Activated CD8-positive, alpha-beta T cell treated with anti-CD3 and anti-CD28 coated beads for 36 hours (primary cell): ENCODE data around the gene TDRD3. TPM values are rescaled to one million over a fixed set of nuclear protein-coding genes. Genes with fewer than 3 reads are reported as not detected.

ENCODE experiments used
- ATAC-seq: fragments of 200-7000 bp; cut with Tn5 transposase; one replicate; pipeline ENCODE4 v1.10.0; 2021; ENCODE audit warnings: mild to moderate bottlenecking, moderate library complexity
- CTCF ChIA-PET: fragments of 350-600 bp; sonication (Branson Sonifier 250); formaldehyde crosslinking; loops from one replicate; lab custom pipeline; 2021; ENCODE audit warnings: antibody characterized with exemption; lab: Charles Lee
- POLR2A ChIA-PET: fragments of 350-600 bp; sonication (Branson Sonifier 250); formaldehyde crosslinking; loops from one replicate; lab custom pipeline; 2021; ENCODE audit warnings: antibody characterized with exemption; lab: Charles Lee
- DNase-seq: peaks from one replicate; pipeline ENCODE4 v3.0.0-alpha.2; 2020
- H3K27ac Mint-ChIP-seq: one replicate; pipeline ENCODE4 v1.8.0; 2021; ENCODE audit warnings: mild to moderate bottlenecking, mixed read lengths
- H3K27me3 Mint-ChIP-seq: one replicate; pipeline ENCODE4 v1.8.0; 2021; ENCODE audit warnings: mixed read lengths
- H3K36me3 Mint-ChIP-seq: one replicate; pipeline ENCODE4 v1.8.0; 2021; ENCODE audit warnings: low read depth, mixed read lengths
- H3K4me1 Mint-ChIP-seq: one replicate; pipeline ENCODE4 v1.8.0; 2021; ENCODE audit warnings: low read depth, mixed read lengths
- H3K4me3 Mint-ChIP-seq: one replicate; pipeline ENCODE4 v1.8.0; 2021; ENCODE audit warnings: mild to moderate bottlenecking, moderate library complexity, mixed read lengths
- H3K9me3 Mint-ChIP-seq: one replicate; pipeline ENCODE4 v1.8.0; 2021; ENCODE audit warnings: mixed read lengths
- intact Hi-C: fragments of 100-400 bp; cut with micrococcal nuclease; formaldehyde crosslinking; loops from one replicate; pipeline ENCODE4 v1.10.0; 2022
- total RNA-seq, 2 experiments: library from RNA; stranded (reverse); gene quantifications; one replicate each; pipeline ENCODE4 v1.2.3, GENCODE V29; 2021
- TF ChIP-seq, protein P1 (sequence below): fragments of 200-600 bp; IDR thresholded peaks from one replicate; pipeline ENCODE4 v1.8.0; 2022; ENCODE audit warnings: antibody characterized with exemption, mild to moderate bottlenecking

Gene TDRD3
- total RNA-seq, 2 experiments from 2014 or later = 17.1 to 19.0 TPM

DNA sequence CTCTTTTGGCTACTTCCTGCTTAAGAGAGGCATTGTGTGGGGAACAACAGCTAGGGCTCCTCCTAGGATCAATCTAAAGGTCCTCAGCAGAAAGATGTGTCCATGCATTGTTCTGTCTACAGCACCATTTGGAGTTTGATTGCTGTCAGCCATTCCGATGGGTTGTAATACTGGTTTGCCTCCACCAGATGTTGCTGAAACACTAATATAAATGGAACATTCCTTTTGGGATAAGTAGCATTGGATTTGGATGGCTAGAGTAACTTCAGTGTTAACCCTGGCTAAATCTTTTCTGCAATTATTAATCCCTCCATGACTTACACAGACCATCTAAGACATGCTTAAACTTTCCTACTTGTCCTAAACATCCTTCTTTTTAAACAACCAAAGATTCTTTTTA is 104.2 kb downstream of the TDRD3 start:
- intact Hi-C loops = no loop called here
- no peaks in the 10 kb centered on the region for H3K4me1 Mint-ChIP-seq
- ChIA-PET CTCF (no interaction called here), POLR2A (no interaction called here)
- DNase-seq (no peak), ATAC-seq (no peak)
- H3K27me3 Mint-ChIP-seq = no peaks in the 10 kb centered on the region
- no peak overlapping the region for H3K4me3 Mint-ChIP-seq
- TF ChIP-seq, protein P1, sequence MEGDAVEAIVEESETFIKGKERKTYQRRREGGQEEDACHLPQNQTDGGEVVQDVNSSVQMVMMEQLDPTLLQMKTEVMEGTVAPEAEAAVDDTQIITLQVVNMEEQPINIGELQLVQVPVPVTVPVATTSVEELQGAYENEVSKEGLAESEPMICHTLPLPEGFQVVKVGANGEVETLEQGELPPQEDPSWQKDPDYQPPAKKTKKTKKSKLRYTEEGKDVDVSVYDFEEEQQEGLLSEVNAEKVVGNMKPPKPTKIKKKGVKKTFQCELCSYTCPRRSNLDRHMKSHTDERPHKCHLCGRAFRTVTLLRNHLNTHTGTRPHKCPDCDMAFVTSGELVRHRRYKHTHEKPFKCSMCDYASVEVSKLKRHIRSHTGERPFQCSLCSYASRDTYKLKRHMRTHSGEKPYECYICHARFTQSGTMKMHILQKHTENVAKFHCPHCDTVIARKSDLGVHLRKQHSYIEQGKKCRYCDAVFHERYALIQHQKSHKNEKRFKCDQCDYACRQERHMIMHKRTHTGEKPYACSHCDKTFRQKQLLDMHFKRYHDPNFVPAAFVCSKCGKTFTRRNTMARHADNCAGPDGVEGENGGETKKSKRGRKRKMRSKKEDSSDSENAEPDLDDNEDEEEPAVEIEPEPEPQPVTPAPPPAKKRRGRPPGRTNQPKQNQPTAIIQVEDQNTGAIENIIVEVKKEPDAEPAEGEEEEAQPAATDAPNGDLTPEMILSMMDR = no peak
- H3K36me3 Mint-ChIP-seq = peaks cover 67% of the 10 kb centered on the region
- no peak overlapping the region for H3K27ac Mint-ChIP-seq
- peaks cover 16% of the 10 kb centered on the region for H3K9me3 Mint-ChIP-seq

DNA sequence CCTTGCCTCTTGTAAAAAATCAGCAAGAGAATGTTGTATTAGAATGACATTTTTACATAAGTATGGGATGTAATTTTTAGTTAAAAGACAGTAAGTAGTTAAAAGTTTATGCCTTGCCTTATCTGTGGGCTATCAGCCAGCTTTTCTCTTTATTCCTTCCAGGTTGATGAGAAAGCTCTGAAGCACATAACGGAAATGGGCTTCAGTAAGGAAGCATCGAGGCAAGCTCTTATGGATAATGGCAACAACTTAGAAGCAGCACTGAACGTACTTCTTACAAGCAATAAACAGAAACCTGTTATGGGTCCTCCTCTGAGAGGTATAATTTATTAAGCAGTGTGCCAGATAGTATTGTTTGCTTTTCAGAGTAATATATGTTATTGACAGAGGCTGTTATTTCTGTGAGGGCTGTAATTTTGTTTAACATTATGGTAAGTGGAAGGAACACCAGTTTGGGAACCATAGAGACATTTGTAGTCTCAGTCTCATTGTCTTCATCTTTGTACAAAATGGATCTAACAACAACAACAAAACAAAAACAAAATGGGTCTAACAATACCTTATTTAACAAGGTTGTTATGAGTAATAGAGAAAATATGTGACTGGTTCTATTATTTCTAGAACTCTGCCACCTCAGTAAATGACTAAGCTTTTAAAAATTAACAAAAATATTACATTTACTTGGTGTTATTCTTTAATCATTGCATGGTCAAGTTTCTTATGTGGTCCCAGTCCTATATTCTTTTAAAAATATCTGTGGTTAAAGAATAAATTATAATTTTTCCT is 112.8 kb downstream of the TDRD3 start:
- Mint-ChIP-seq H3K27ac (no peak overlapping the region), H3K9me3 (no peaks in the 10 kb centered on the region), H3K36me3 (peaks cover 45% of the 10 kb centered on the region), H3K4me1 (no peaks in the 10 kb centered on the region), H3K27me3 (no peaks in the 10 kb centered on the region), H3K4me3 (no peak overlapping the region)
- no peak for ATAC-seq
- TF ChIP-seq, protein P1 = no peak
- CTCF ChIA-PET = no interaction called here
- intact Hi-C loops = no loop called here
- DNase-seq = no peak
- POLR2A ChIA-PET = no interaction called here

DNA sequence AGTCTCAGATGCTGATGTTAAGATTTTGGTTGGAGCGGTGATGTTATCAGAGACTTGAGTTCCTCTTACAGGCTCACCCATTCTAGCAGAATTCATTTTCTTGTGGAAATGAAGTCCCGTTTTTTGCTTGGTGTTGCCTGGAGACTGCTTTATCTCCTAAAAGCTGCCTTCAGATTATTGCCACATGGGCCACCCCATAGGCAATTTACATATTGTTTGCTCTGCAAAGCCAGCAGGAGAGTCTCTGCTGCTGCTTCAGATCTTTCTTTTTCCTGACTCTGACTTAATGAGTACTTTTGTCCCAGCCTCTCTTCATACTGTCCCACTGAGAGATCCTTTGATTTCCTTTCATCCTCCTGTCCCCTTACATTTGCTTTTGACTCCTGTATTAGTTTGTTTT is 114.6 kb downstream of the TDRD3 start:
- H3K27me3 Mint-ChIP-seq = no peaks in the 10 kb centered on the region
- TF ChIP-seq, protein P1 = no peak
- ATAC-seq (no peak), DNase-seq (no peak)
- H3K4me3 Mint-ChIP-seq = no peak overlapping the region
- no peak overlapping the region for H3K27ac Mint-ChIP-seq
- intact Hi-C loops = no loop called here
- H3K4me1 Mint-ChIP-seq = no peaks in the 10 kb centered on the region
- ChIA-PET CTCF (no interaction called here), POLR2A (no interaction called here)
- peaks cover 44% of the 10 kb centered on the region for H3K36me3 Mint-ChIP-seq
- no peaks in the 10 kb centered on the region for H3K9me3 Mint-ChIP-seq

DNA sequence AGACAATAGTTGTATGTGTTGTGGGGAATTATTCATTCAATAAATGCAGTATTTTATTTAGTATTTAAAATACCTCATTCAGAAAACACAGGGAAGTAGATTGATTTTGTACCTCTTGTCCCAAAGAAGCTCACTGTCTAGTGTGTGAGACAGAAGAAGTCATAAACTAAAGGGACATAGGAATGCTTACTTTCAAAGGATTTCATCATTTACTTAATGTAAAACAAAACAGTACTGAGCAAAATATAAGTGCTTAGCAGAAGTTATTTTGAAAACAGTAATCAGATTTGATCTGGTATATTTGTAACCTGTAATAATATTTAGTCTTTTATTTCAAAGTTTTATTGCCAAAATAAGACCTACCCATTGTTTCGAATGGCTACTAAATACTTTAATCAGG is 117.9 kb downstream of the TDRD3 start:
- peaks cover 41% of the 10 kb centered on the region for H3K36me3 Mint-ChIP-seq
- intact Hi-C loops = no loop called here
- H3K27me3 Mint-ChIP-seq = no peaks in the 10 kb centered on the region
- H3K4me1 Mint-ChIP-seq = no peaks in the 10 kb centered on the region
- no peaks in the 10 kb centered on the region for H3K9me3 Mint-ChIP-seq
- POLR2A ChIA-PET = no interaction called here
- TF ChIP-seq, protein P1 = no peak
- no peak overlapping the region for H3K4me3 Mint-ChIP-seq
- no peak overlapping the region for H3K27ac Mint-ChIP-seq
- DNase-seq (no peak), ATAC-seq (no peak)
- CTCF ChIA-PET = no interaction called here

DNA sequence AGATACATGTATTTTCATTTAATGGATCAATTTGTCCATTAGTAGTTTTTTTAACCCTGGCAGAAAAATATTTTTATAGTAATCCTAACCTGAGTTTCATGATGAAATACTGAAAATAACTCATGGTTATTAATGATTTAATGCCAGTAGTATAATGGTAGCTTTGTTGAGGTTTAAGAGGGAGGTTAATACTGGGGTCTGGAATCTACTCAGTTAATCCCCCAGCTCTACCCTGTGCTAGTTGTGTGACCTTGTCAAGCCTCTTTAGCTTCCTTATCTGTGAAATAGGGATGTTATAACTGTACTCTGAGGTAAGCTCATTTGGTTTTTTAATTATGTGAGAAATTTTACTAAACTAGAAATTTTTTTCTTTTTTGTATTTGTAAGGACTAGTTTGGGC is 122.5 kb downstream of the TDRD3 start:
- TF ChIP-seq, protein P1 = no peak
- no peaks in the 10 kb centered on the region for H3K27me3 Mint-ChIP-seq
- H3K9me3 Mint-ChIP-seq = no peaks in the 10 kb centered on the region
- ATAC-seq (no peak), DNase-seq (no peak)
- intact Hi-C loops = no loop called here
- ChIA-PET CTCF (no interaction called here), POLR2A (no interaction called here)
- no peak overlapping the region for H3K4me3 Mint-ChIP-seq
- no peaks in the 10 kb centered on the region for H3K4me1 Mint-ChIP-seq
- H3K27ac Mint-ChIP-seq = no peak overlapping the region
- H3K36me3 Mint-ChIP-seq = peaks cover 21% of the 10 kb centered on the region
